Testis (tissue), 2 donors: ENCODE results near the gene NTF3.

Experiments
- CTCF ChIP-seq, 3 experiments: fragments of 450-650 bp in 2 of 3; fragments of 200-600 bp in 1 of 3; sonication (generic) in 1 of 3; IDR thresholded peaks; one replicate each; pipeline ENCODE4 v1.5.1; 2016 to 2019; ENCODE audit warnings: antibody characterized with exemption in 3 of 3, mild to moderate bottlenecking in 2 of 3, moderate library complexity in 1 of 3
- POLR2A ChIP-seq: fragments of 450-650 bp; IDR thresholded peaks from one replicate; pipeline ENCODE4 v1.6.1; 2017; ENCODE audit warnings: antibody characterized with exemption, mild to moderate bottlenecking, moderate library complexity

- TF ChIP-seq CTCF (IDR thresholded peaks at IDR 0.05) = no peak
- TF ChIP-seq POLR2A = no peak
Measured at GRCh38 chr12:5432011-5432400, at the start of gene NTF3.
